ENCODE results near the gene NCR2. TPM values are rescaled to one million over a fixed set of nuclear protein-coding genes. Genes with fewer than 3 reads are reported as not detected.

The NCR2 gene
- total and polyA plus RNA-seq, 8 donors = not detected

DNA sequence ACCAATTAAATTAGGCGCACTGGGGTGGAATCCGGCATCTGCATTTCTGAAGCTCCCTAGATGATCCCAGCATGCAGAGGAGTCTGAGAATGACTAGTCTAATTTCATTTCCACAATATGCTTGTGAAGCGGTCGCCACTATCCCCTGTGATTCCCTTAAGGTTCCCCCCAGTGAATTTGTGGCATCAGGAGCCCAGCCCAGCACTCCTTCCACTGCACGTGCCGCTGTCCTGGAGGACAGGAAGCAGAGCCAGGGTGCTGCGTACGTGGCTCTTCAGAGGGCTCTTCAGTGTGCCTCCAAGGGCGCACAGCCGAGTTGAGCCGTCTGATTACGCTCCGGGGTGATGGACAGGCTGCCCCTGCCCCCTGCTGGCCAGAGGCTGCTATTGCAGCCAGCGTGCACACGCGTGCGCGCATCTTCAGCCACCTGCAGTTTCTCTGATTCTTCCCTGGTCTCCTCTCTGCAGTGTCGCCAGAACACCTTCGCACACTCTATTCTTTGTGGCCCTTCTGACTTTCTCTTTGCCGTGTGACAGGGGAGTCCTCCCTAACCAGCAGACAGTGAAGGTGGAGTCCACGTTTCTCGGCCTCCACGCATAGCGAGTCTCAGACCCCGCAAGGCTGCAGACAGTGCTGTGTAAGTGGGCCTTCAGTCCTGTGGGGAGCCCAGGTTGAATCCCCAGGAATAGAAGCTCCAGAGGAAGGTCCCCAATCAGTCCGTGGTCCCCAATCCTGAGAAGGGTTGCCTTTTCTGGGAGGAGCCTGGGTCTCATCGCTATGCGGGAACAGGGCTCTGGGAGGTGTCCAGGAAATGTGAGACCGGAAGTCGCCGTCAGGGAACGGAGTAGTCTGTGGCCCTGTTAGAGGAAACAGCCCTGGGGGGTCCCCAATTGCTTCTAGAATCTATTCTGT, 16.5 kb upstream of the NCR2 start:
- Histone ChIP-seq H3K4me3 (peak overlapping the region in 1 of 2 donors; percentile 11), H3K27me3 (peaks cover 5 to 32% of the 10 kb centered on the region in 2 donors), H3K9me3 (no peaks in the 10 kb centered on the region), H3K27ac (no peak overlapping the region), H3K4me1 (peaks cover 4 to 14% of the 10 kb centered on the region in 2 donors), H3K36me3 (no peaks in the 10 kb centered on the region)
- intact Hi-C loops (cut with DNase I) = no loop called here
- ATAC-seq (peak; percentile 100), DNase-seq (peak; percentile 73 to 96 (median 88))
- peak; percentile 98 to 100 for TF ChIP-seq CTCF (IDR thresholded peaks at IDR 0.05)

DNA sequence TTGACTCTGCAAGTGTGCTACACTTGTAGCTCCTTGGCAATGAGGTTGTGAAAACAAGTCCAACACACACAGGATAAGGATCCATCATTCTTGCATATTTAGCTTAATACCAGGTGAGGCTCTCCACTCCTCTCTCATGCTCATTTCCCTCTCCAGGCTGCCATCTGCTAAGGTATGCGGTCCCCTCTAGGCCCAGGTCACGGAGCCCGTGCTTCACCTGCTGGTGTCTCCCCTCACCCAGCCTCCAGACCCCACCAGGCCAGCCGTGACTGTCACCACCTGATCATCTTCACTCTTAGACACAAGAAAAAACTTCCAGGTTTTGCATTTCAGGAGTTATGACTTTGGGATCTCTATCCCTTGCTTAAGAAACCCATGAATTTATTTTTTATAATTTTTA, 14.2 kb upstream of the NCR2 start:
- DNase-seq (no peak), ATAC-seq (no peak)
- intact Hi-C loops (cut with DNase I) = no loop called here
- H3K27me3 ChIP-seq = peaks cover 20 to 24% of the 10 kb centered on the region in 2 donors
- no peak overlapping the region for H3K27ac ChIP-seq
- H3K36me3 ChIP-seq = no peaks in the 10 kb centered on the region
- no peaks in the 10 kb centered on the region for H3K9me3 ChIP-seq
- peaks cover 4 to 14% of the 10 kb centered on the region in 2 donors for H3K4me1 ChIP-seq
- TF ChIP-seq CTCF (IDR thresholded peaks at IDR 0.05) = no peak
- H3K4me3 ChIP-seq = no peak overlapping the region

DNA sequence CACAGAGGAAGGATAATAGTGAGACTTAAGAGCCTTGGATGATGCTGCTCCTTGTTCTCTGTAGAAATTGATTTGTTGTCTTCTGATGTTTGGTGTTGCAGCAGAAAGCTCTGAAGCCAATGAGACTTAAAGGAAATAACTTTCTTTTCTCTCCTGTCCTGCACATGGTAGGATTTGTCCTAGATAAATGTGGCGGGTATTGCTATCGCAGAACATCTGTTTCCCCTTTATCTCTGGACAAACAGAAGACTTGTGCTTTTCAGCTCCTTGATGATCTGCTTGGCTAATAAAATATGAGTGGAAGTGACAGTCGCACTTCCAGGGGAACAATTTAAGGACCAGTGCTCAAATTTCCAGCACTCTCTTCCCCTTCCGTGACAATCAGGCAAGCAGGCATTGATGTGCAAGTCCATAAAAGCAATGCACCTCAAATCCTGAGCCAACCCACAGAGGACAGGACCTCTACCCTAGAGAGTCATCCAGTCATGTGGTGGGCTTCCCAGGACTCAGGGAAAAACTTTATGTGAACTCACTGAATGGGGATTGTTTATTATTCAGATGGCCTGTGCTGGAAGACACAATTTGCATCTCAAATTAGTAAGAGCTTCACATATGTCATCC, 9.9 kb upstream of the NCR2 start:
- TF ChIP-seq CTCF (IDR thresholded peaks at IDR 0.05) = no peak
- ATAC-seq = no peak

GRCh38 chr6:41326092-41326491, 9.3 kb upstream of the NCR2 start:
- intact Hi-C loops (cut with DNase I) = no loop called here
- ATAC-seq = no peak

More for the DNA sequence above, 9.9 kb upstream of the NCR2 start:
- no peak for DNase-seq
- H3K4me3 ChIP-seq = no peak overlapping the region
- intact Hi-C loops (cut with DNase I) = no loop called here
- no peaks in the 10 kb centered on the region for H3K9me3 ChIP-seq
- peaks cover 29 to 30% of the 10 kb centered on the region in 2 donors for H3K27me3 ChIP-seq
- H3K27ac ChIP-seq = no peak overlapping the region
- H3K4me1 ChIP-seq = no peaks in the 10 kb centered on the region
- no peaks in the 10 kb centered on the region for H3K36me3 ChIP-seq

More at GRCh38 chr6:41326092-41326491, 9.3 kb upstream of the NCR2 start:
- H3K9me3 ChIP-seq = no peaks in the 10 kb centered on the region
- no peak overlapping the region for H3K4me3 ChIP-seq
- no peak for DNase-seq
- peaks cover 29 to 30% of the 10 kb centered on the region in 2 donors for H3K27me3 ChIP-seq
- no peak for TF ChIP-seq CTCF (IDR thresholded peaks at IDR 0.05)
- H3K27ac ChIP-seq = no peak overlapping the region
- no peaks in the 10 kb centered on the region for H3K4me1 ChIP-seq
- H3K36me3 ChIP-seq = no peaks in the 10 kb centered on the region
